Fibroblast of skin of left biceps (primary cell): ENCODE results near the gene ASTN2.
"Not testable (repeated sequence)": the region's sequence is repeated elsewhere in the genome, so short reads cannot be mapped to it uniquely, and the experiment has no call there.

Experiments used
- DNase-seq, 2 experiments: peaks; one replicate each; pipeline ENCODE4 v3.0.0-alpha.2; 2013; ENCODE audit warnings: low read depth in 2 of 2

Gene ASTN2

GRCh38 chr9:117076571-117077290 lies 338.1 kb downstream of the ASTN2 start:
- DNase-seq = no peak

- no peak for DNase-seq
These were observed 339.2 kb downstream of the ASTN2 start for GRCh38 chr9:117075636-117076035.

GRCh38 chr9:117074784-117075520 lies 339.9 kb downstream of the ASTN2 start:
- DNase-seq = no peak

- no peak for DNase-seq
These were observed 340.6 kb downstream of the ASTN2 start for GRCh38 chr9:117074342-117074662.

GRCh38 chr9:117073539-117074341 lies 341.1 kb downstream of the ASTN2 start:
- no peak for DNase-seq

GRCh38 chr9:117073071-117073470 lies 341.8 kb downstream of the ASTN2 start:
- no peak for DNase-seq

GRCh38 chr9:117072216-117072615 lies 342.6 kb downstream of the ASTN2 start:
- DNase-seq = no peak

GRCh38 chr9:117071673-117072207 lies 343.1 kb downstream of the ASTN2 start:
- DNase-seq = not testable (repeated sequence)

GRCh38 chr9:117063721-117064471 lies 351.0 kb downstream of the ASTN2 start:
- DNase-seq = no peak

GRCh38 chr9:117060963-117061362 lies 353.9 kb downstream of the ASTN2 start:
- no peak for DNase-seq

GRCh38 chr9:117050007-117050406 lies 364.9 kb downstream of the ASTN2 start:
- DNase-seq = no peak

- no peak for DNase-seq
These were observed 368.1 kb downstream of the ASTN2 start for GRCh38 chr9:117046666-117047327.

- DNase-seq = no peak
These were observed 370.6 kb downstream of the ASTN2 start for GRCh38 chr9:117044241-117044640.

GRCh38 chr9:117043159-117043558 lies 371.7 kb downstream of the ASTN2 start:
- DNase-seq = no peak

GRCh38 chr9:117035546-117035945 lies 379.3 kb downstream of the ASTN2 start:
- no peak for DNase-seq

- no peak for DNase-seq
These were observed 380.0 kb downstream of the ASTN2 start for GRCh38 chr9:117034866-117035265.

GRCh38 chr9:117030254-117030768 lies 384.5 kb downstream of the ASTN2 start:
- DNase-seq = no peak

- DNase-seq = no peak
These were observed 385.5 kb downstream of the ASTN2 start for GRCh38 chr9:117029341-117029740.

- no peak for DNase-seq
These were observed 386.6 kb downstream of the ASTN2 start for GRCh38 chr9:117028103-117028858.

- no peak for DNase-seq
These were observed 393.0 kb downstream of the ASTN2 start for GRCh38 chr9:117021906-117022305.
